ENCODE results near the gene NOP53.

NOP53 gene

GRCh38 chr19:47805313-47805712 is 60.0 kb downstream of the NOP53 start:
- DNase-seq (ENCODE audit: low read depth), result no peak

- DNase-seq (ENCODE audit: low read depth), result no peak
These were observed 61.1 kb downstream of the NOP53 start for GRCh38 chr19:47806435-47806834.

All from stimulated activated CD4-positive, alpha-beta T cell treated with anti-CD3 and anti-CD28 coated beads, Interleukin-2, amount 100 ng/mL, for 4 hours (primary cell).